GM12801 (cell line): Measurements from ENCODE around the gene FAHD1.

Source experiments
- CTCF ChIP-seq: IDR thresholded peaks from one replicate; pipeline ENCODE4 v1.5.1; 2011; ENCODE audit warnings: control low read depth; ENCODE audit not compliant: insufficient read length; ENCODE audit errors: extremely low read depth

Gene FAHD1

GRCh38 chr16:1820096-1820945, 6.7 kb upstream of the FAHD1 start:
- no peak for TF ChIP-seq CTCF

DNA sequence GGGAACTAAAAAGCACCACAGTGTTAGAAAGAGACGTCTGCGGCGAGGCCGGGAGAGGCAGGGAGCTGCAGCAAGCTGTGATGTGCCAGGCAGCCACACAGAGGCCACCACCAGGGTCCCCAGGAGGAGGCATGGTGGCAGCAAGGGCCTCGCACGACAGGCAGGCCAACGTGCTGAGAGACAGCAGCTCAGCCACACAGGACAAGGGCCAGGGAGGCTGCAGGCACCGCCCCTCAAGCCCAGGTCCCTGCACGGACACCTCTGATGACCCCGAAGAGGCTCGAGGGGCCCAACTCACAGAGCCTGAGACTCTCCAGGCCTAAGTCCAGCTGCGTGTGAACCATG, 6.1 kb upstream of the FAHD1 start:
- TF ChIP-seq CTCF, result no peak

DNA sequence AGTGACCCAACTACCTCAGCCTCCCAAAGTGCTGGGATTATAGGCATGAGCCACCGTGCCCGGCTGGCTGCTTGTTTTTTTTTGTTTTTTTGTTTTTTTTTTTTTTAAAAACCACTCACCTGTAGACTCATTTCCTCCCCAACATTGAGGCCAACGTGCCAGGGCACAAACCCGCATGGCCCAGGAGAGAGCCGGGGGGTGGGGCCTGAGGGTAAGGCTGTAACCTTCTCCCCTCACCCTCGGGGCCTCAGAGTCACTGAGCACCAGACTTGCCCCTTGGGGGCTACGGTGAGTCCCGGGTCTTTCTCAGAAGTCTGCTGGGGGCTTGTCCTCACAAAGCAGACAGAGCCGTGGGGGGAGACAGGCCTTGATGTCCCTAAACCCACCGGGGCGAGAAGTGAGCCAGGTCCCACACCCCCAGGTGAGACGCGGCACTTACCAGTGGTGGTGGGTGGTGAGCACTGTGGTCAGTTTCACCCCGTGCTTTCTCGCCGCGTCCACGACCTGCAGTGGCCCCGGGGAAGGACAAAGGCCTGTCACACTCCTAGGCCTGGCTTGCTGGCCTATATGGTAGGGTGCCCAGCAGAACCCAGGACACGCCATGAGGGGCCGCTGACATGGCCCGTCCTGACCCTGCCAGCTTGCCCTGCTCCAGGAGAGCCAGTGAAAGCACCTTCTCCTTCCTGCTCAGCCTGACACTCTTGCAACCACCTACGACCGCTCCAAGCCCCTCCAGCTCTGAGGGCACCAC, 5.0 kb upstream of the FAHD1 start:
- no peak for TF ChIP-seq CTCF

- TF ChIP-seq CTCF, result no peak
Observed at GRCh38 chr16:1822801-1823200, 4.2 kb upstream of the FAHD1 start.

DNA sequence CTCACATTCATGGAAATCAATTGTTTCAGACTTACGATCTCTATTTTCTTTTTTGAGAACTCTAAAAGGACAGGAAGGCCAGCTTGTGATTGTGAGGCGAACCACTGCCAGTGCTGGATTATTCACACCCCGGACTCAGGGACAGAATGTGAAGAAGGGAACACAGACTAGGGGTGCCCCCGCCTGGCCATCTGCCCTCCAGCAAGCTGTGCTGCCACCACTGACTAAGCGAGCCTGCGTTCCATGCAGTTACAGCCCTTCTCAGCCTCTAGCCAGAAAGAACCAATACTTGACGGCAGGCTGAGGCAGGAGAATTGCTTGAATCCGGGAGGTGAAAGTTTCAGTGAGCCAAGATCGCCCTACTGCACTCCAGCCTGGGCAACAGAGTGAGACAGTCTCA, 3.2 kb upstream of the FAHD1 start:
- TF ChIP-seq CTCF, result no peak

DNA sequence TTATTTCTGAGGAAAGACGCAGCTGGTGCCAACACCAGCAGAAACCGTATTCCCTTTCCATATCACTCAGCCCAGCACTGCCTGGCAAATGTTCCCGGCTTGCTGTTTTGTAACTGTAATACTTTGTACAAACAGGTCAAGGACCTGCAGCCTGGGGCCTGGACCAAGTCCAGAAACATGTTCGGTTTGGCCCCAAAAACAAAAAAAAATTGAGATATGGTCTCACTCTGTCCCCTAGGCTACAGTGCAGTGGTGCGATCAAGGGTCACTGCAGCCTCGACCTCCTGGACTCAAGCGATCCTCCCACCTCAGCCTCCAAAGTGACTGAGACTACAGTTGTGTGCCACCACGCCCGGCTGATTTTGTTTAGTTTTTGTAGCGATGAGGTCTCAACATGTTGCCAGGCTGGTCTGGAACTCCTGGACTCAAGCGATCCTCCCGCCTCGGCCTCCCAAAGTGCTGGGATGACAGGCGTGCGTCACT, 1.6 kb upstream of the FAHD1 start:
- TF ChIP-seq CTCF, result no peak

DNA sequence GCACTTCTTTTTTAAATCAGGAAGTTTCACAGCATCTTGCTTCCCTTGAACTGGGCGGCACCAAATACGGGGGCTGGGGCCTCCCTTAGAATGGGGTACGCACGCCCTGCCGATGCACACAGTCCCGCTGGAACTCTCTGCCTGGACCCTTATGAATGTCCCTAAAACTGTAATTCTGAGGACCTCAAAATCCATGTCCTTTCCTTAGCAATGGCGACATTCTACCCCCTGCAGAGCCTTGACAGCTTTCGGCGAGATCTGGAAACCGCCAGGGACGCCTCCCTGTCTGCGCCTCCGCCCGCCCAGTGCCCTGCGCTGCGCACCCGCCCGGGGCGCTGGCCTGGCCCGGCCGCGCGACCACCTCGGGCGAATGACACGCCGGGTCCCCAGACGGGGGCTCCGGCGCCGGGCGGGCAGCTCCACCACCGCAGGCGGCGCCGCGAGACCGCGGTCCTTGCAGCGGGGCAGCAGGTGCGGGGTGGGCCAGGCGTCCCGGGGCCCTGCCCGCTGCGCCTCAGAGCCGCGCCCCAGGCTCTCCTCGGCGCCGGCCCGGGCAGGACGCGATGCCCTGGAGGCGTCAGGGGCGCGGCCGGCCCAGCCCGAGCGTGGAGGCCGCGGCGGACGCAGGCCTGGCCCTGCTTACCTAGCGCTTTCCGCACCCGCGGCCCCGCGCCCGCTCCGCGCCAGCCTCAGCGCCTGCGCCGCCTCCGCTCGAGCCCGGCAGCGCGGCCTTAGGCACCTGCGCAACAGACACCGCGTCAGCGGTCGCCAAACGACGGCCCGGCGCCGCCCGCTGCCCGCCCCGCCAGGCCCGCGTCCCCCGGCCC, 929 bp upstream of the FAHD1 start:
- TF ChIP-seq CTCF, result no peak
